IMR-90 (cell line): Measurements from ENCODE around the gene NKX2-1. TPM values are rescaled to one million over a fixed set of nuclear protein-coding genes. Genes with fewer than 3 reads are reported as not detected.

ENCODE experiments used
- ATAC-seq: fragments of 200-7000 bp; cut with Tn5 transposase; 2 replicates; pipeline ENCODE4 v1.9.1; 2020; ENCODE audit warnings: low read depth, mild to moderate bottlenecking, moderate library complexity
- BruUV-seq: library from RNA; stranded (reverse); fragments of 400-500 nt; replicated peaks from 2 replicates; lab custom pipeline; 2021; lab: Mats Ljungman, UMichigan
- CTCF ChIA-PET: fragments of 300-600 bp; formaldehyde crosslinking; extraction: SDS; loops from one replicate; lab custom pipeline; 2021; ENCODE audit warnings: antibody characterized with exemption; lab: Yijun Ruan, JAX
- POLR2A ChIA-PET: fragments of 300-600 bp; sonication (Branson Sonifier 250); formaldehyde crosslinking; loops from one replicate; lab custom pipeline; 2022; ENCODE audit warnings: antibody characterized with exemption; ENCODE audit not compliant: unreplicated experiment; lab: Charles Lee
- DNase-seq: peaks from one replicate; pipeline ENCODE4 v3.0.0; 2013
- H2AFZ ChIP-seq: replicated peaks from 2 replicates; pipeline ENCODE3; 2013; ENCODE audit warnings: low read length, mild to moderate bottlenecking; ENCODE audit not compliant: poor library complexity
- H2AK5ac ChIP-seq: 2 replicates; pipeline ENCODE4 v1.6.1; 2013; ENCODE audit warnings: low read depth, low read length, inconsistent platforms
- H2AK9ac ChIP-seq: replicated peaks from 2 replicates; pipeline ENCODE3; 2013; ENCODE audit warnings: mild to moderate bottlenecking, low read depth, low read length, moderate library complexity; ENCODE audit not compliant: poor library complexity
- H2BK120ac ChIP-seq: 2 replicates; pipeline ENCODE4 v1.6.1; 2013; ENCODE audit warnings: low read depth, low read length, inconsistent platforms
- H2BK15ac ChIP-seq: 3 replicates; pipeline ENCODE4 v1.6.1; 2013; ENCODE audit warnings: low read depth, low read length, inconsistent platforms
- H2BK20ac ChIP-seq: 2 replicates; pipeline ENCODE4 v1.6.1; 2013; ENCODE audit warnings: low read depth, mild to moderate bottlenecking, inconsistent platforms, low read length, moderate library complexity
- H2BK5ac ChIP-seq: 2 replicates; pipeline ENCODE4 v1.6.1; 2013; ENCODE audit warnings: mild to moderate bottlenecking, low read depth, low read length, inconsistent platforms; ENCODE audit not compliant: poor library complexity, severe bottlenecking
- H3K14ac ChIP-seq: replicated peaks from 2 replicates; pipeline ENCODE4 v1.6.1; 2013; ENCODE audit warnings: low read depth, low read length, inconsistent platforms
- H3K18ac ChIP-seq: 2 replicates; pipeline ENCODE4 v1.6.1; 2013; ENCODE audit warnings: low read depth, low read length, control low read depth
- H3K23ac ChIP-seq: 2 replicates; pipeline ENCODE4 v1.6.1; 2013; ENCODE audit warnings: low read depth, low read length, inconsistent platforms
- H3K27ac ChIP-seq: 2 replicates; pipeline ENCODE4 v1.5.1; 2013; ENCODE audit warnings: mild to moderate bottlenecking, control low read depth, low read length; ENCODE audit not compliant: insufficient read depth
- H3K27me3 ChIP-seq: 2 replicates; pipeline ENCODE4 v1.6.1; 2013; ENCODE audit warnings: low read length; ENCODE audit not compliant: control insufficient read depth, insufficient read depth
- H3K36me3 ChIP-seq: 2 replicates; pipeline ENCODE4 v1.6.1; 2013; ENCODE audit warnings: low read length, mixed read lengths; ENCODE audit not compliant: control insufficient read depth, insufficient read depth
- H3K4ac ChIP-seq: 2 replicates; pipeline ENCODE4 v1.6.1; 2013; ENCODE audit warnings: low read depth, low read length, inconsistent platforms
- H3K4me1 ChIP-seq: 2 replicates; pipeline ENCODE4 v1.6.1; 2013; ENCODE audit warnings: low read length, mixed read lengths; ENCODE audit not compliant: control insufficient read depth, insufficient read depth
- H3K4me2 ChIP-seq: 2 replicates; pipeline ENCODE4 v1.6.1; 2013; ENCODE audit warnings: low read depth, mild to moderate bottlenecking, control low read depth, low read length, moderate library complexity
- H3K4me3 ChIP-seq: 2 replicates; pipeline ENCODE4 v1.5.1; 2013; ENCODE audit warnings: low read depth, mild to moderate bottlenecking, control low read depth, low read length, moderate library complexity; ENCODE audit not compliant: insufficient read depth
- H3K56ac ChIP-seq: 2 replicates; pipeline ENCODE4 v1.6.1; 2013; ENCODE audit warnings: low read length, inconsistent platforms; ENCODE audit not compliant: insufficient read depth; ENCODE audit errors: extremely low read depth
- H3K79me1 ChIP-seq, 2 experiments: 2 replicates each; pipeline ENCODE4 v1.6.1; 2013; ENCODE audit warnings: low read length in 2 of 2, inconsistent platforms in 1 of 2, low read depth in 1 of 2
- H3K9ac ChIP-seq: 2 replicates; pipeline ENCODE4 v1.6.1; 2013; ENCODE audit warnings: low read depth, low read length, control low read depth
- H3K9me1 ChIP-seq: 2 replicates; pipeline ENCODE4 v1.6.1; 2013; ENCODE audit warnings: low read length, inconsistent platforms; ENCODE audit not compliant: insufficient read depth
- H3K9me3 ChIP-seq: 2 replicates; pipeline ENCODE4 v1.6.1; 2013; ENCODE audit warnings: low read length; ENCODE audit not compliant: control insufficient read depth, insufficient read depth
- H4K20me1 ChIP-seq: 2 replicates; pipeline ENCODE4 v1.6.1; 2013; ENCODE audit warnings: low read length, inconsistent platforms; ENCODE audit not compliant: insufficient read depth
- H4K5ac ChIP-seq: 2 replicates; pipeline ENCODE4 v1.6.1; 2013; ENCODE audit warnings: mild to moderate bottlenecking, low read depth, low read length, control low read depth
- H4K8ac ChIP-seq, 2 experiments: 2 replicates each; pipeline ENCODE4 v1.6.1; 2013; ENCODE audit warnings: low read depth in 2 of 2, low read length in 2 of 2, control low read depth in 1 of 2, inconsistent platforms in 1 of 2
- H4K91ac ChIP-seq: 2 replicates; pipeline ENCODE4 v1.6.1; 2013; ENCODE audit warnings: low read depth, low read length, inconsistent platforms; ENCODE audit not compliant: insufficient read depth
- SMC3 ChIP-seq: fragments of 150-350 bp; IDR thresholded peaks from 2 replicates; pipeline ENCODE4 v1.6.1; 2016; ENCODE audit warnings: low read depth, mild to moderate bottlenecking, antibody characterized with exemption, low read length, moderate library complexity
- WGBS, 2 experiments: methylation state at CpG; one replicate each; pipeline versions ENCODE4 v1.1.5 to v1.1.7; 2013; ENCODE audit warnings: missing lambda C conversion rate in 2 of 2; ENCODE audit not compliant: insufficient read length in 1 of 2; ENCODE audit errors: extremely low coverage in 2 of 2; 5-methylcytosine and 5-hydroxymethylcytosine counted together
- dilution Hi-C: fragments of 300-500 bp; cut with HindIII; formaldehyde crosslinking; loops from one replicate; pipeline ENCODE4 v1.14.3; 2018; ENCODE audit warnings: low sequenced_read_pairs; ENCODE audit not compliant: unreplicated experiment
- in situ Hi-C: fragments of 300-500 bp; cut with MboI; formaldehyde crosslinking; loops from 3 replicates; pipeline ENCODE4 v1.14.3; 2019; ENCODE audit warnings: low sequenced_read_pairs, inconsistent platforms, mixed read lengths
- intact Hi-C: fragments of 100-400 bp; cut with micrococcal nuclease; formaldehyde crosslinking; loops from 2 replicates; pipeline ENCODE4 v1.10.0; 2022
- polyA plus RNA-seq, 3 experiments: library from polyadenylated mRNA; depleted of rRNA; stranded (reverse); fragments of >200 nt; gene quantifications; 2 replicates each; pipeline ENCODE4 v1.2.3, GENCODE V29; 2012; ENCODE audit warnings: low replicate concordance in 1 of 3
- total RNA-seq: library from RNA; depleted of rRNA; stranded (reverse); fragments of >200 nt; gene quantifications from 2 replicates; pipeline ENCODE4 v1.2.3, GENCODE V29; 2012
- TF ChIP-seq, protein P1 (sequence below): conservative IDR thresholded peaks from 2 replicates; pipeline ENCODE4 v1.5.1; 2012; ENCODE audit warnings: mild to moderate bottlenecking, low read depth, low read length, improper control_type of control experiment

Gene NKX2-1
- total and polyA plus RNA-seq, 2 of the 4 experiments (the other 2 are of a cell fraction), result not detected

DNA sequence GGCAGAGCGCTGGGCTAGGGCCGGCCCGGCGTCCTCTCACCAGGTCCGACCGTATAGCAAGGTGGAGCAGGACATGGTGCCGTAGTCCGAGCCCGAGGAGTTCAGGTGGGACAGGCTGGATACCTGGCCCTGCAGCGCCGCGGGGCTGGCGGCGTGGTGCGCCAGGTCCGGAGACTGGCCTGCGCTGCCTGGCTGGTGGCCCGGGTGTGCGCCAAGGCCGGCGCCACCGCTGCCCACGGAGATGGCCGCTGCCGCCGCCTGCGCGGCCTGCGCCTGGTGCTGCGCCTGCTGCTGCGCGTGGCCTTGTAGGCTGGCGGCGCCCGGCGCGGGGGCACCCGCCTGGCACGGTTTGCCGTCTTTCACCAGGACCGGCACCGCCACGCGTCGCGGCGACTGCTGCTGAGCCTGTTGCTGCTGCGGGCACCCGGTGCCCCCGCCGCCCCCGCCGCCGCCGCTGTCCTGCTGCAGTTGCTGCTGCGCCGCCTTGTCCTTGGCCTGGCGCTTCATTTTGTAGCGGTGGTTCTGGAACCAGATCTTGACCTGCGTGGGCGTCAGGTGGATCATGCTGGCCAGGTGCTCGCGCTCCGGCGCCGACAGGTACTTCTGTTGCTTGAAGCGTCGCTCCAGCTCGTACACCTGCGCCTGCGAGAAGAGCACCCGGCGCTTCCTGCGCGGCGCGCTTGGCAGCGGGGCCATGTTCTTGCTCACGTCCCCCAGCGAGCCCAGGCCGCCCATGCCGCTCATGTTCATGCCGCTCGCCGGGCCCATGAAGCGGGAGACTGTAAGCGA is 2.6 kb downstream of the NKX2-1 start (continued):
- TF ChIP-seq, protein P1, sequence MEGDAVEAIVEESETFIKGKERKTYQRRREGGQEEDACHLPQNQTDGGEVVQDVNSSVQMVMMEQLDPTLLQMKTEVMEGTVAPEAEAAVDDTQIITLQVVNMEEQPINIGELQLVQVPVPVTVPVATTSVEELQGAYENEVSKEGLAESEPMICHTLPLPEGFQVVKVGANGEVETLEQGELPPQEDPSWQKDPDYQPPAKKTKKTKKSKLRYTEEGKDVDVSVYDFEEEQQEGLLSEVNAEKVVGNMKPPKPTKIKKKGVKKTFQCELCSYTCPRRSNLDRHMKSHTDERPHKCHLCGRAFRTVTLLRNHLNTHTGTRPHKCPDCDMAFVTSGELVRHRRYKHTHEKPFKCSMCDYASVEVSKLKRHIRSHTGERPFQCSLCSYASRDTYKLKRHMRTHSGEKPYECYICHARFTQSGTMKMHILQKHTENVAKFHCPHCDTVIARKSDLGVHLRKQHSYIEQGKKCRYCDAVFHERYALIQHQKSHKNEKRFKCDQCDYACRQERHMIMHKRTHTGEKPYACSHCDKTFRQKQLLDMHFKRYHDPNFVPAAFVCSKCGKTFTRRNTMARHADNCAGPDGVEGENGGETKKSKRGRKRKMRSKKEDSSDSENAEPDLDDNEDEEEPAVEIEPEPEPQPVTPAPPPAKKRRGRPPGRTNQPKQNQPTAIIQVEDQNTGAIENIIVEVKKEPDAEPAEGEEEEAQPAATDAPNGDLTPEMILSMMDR, result no peak

DNA sequence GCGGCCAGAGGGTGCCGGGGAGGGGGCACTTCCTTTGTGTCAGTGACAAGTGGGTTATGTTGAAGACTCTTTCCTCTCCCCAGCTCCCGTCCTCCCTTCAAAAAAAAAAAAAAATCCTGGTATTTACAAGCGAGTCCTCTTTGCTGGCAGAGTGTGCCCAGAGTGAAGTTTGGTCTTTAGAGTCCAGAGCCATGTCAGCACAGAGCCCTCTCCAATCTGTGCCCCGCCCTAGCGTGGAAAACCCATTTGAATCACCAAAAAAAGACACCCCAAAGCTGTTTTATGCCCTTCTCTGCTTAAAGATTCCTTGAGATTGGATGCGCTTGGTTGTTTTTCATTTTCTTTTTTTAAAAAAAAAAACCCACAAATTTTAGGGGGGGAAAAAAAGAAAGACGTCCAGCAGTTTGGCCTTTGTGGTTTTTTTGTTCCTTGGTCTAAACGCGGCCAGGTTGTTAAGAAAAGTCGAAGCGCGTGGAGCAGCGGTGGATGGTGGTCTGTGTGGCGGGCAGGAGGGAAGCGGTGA is 3.3 kb downstream of the NKX2-1 start:
- Histone ChIP-seq H2AFZ (no peak overlapping the region), H3K56ac (no peak overlapping the region), H3K4me2 (no peak overlapping the region), H3K27ac (no peak overlapping the region), H2BK5ac (no peak overlapping the region), H4K91ac (no peak overlapping the region), H3K27me3 (peaks cover 96% of the 10 kb centered on the region), H3K9ac (no peak overlapping the region), H2AK5ac (no peak overlapping the region), H2BK15ac (no peak overlapping the region), H2AK9ac (no peak overlapping the region), H3K9me1 (no peaks in the 10 kb centered on the region), H3K4ac (no peak overlapping the region), H2BK120ac (no peak overlapping the region), H3K4me1 (peaks cover 2% of the 10 kb centered on the region; the same call in 1 of the 2 replicates), H3K4me3 (no peak overlapping the region), H4K5ac (no peak overlapping the region), H4K20me1 (no peaks in the 10 kb centered on the region), H3K18ac (no peak overlapping the region), H3K79me1 (no peaks in the 10 kb centered on the region), H3K9me3 (peaks cover 9% of the 10 kb centered on the region; the same call in 1 of the 2 replicates), H2BK20ac (no peak overlapping the region), H3K14ac (no peak overlapping the region), H4K8ac (no peak overlapping the region), H3K36me3 (no peaks in the 10 kb centered on the region), H3K23ac (no peak overlapping the region)
- BruUV-seq, result no TSS peak
- no peak for TF ChIP-seq SMC3
- no peak for ATAC-seq
- CTCF ChIA-PET, result no interaction called here
- no peak for DNase-seq
- POLR2A ChIA-PET, result interaction anchor here (0.6 kb wide), 1 partner anchor 656 kb away, joined by 3 read pairs; no protein-coding TSS in a partner anchor
- intact Hi-C loops, result no loop called here
- no CpG with 5 or more reads among the region's 16 CpGs for WGBS, 2 experiments
- in situ Hi-C loops, result no loop called here
- dilution Hi-C loops, result no loop called here
